ENCODE results near the gene ESRRG.

- TF ChIP-seq NR2F2 (IDR thresholded peaks at IDR 0.05), result no peak
- TF ChIP-seq, protein P1, sequence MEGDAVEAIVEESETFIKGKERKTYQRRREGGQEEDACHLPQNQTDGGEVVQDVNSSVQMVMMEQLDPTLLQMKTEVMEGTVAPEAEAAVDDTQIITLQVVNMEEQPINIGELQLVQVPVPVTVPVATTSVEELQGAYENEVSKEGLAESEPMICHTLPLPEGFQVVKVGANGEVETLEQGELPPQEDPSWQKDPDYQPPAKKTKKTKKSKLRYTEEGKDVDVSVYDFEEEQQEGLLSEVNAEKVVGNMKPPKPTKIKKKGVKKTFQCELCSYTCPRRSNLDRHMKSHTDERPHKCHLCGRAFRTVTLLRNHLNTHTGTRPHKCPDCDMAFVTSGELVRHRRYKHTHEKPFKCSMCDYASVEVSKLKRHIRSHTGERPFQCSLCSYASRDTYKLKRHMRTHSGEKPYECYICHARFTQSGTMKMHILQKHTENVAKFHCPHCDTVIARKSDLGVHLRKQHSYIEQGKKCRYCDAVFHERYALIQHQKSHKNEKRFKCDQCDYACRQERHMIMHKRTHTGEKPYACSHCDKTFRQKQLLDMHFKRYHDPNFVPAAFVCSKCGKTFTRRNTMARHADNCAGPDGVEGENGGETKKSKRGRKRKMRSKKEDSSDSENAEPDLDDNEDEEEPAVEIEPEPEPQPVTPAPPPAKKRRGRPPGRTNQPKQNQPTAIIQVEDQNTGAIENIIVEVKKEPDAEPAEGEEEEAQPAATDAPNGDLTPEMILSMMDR (IDR thresholded peaks at IDR 0.05; ENCODE audit: low read depth, low read length, missing input control), result no peak
- no peak for TF ChIP-seq FOXA1 (IDR thresholded peaks at IDR 0.05)
- TF ChIP-seq TAF1 (conservative IDR thresholded peaks at IDR 0.05), result no peak
- TF ChIP-seq, protein P2, sequence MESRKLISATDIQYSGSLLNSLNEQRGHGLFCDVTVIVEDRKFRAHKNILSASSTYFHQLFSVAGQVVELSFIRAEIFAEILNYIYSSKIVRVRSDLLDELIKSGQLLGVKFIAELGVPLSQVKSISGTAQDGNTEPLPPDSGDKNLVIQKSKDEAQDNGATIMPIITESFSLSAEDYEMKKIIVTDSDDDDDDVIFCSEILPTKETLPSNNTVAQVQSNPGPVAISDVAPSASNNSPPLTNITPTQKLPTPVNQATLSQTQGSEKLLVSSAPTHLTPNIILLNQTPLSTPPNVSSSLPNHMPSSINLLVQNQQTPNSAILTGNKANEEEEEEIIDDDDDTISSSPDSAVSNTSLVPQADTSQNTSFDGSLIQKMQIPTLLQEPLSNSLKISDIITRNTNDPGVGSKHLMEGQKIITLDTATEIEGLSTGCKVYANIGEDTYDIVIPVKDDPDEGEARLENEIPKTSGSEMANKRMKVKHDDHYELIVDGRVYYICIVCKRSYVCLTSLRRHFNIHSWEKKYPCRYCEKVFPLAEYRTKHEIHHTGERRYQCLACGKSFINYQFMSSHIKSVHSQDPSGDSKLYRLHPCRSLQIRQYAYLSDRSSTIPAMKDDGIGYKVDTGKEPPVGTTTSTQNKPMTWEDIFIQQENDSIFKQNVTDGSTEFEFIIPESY (IDR thresholded peaks at IDR 0.05), result no peak
- TF ChIP-seq MAX (IDR thresholded peaks at IDR 0.05), result no peak
- no peak for TF ChIP-seq GABPA (IDR thresholded peaks at IDR 0.05 in 1 of 2, conservative IDR thresholded peaks at IDR 0.05 in 1 of 2)
- no peak for TF ChIP-seq YY1 (IDR thresholded peaks at IDR 0.05)
- TF ChIP-seq RXRA (IDR thresholded peaks at IDR 0.05), result no peak
- TF ChIP-seq SP1 (IDR thresholded peaks at IDR 0.05), result no peak
- TF ChIP-seq, protein P3, sequence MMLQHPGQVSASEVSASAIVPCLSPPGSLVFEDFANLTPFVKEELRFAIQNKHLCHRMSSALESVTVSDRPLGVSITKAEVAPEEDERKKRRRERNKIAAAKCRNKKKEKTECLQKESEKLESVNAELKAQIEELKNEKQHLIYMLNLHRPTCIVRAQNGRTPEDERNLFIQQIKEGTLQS (IDR thresholded peaks at IDR 0.05), result no peak
- TF ChIP-seq EGR1 (IDR thresholded peaks at IDR 0.05; ENCODE audit: low read depth in 2 of 2), result no peak
- TF ChIP-seq RAD21 (IDR thresholded peaks at IDR 0.05), result no peak
Observed at GRCh38 chr1:216721062-216721461, 2.2 kb downstream of the ESRRG start.
